Activated CD4-positive, alpha-beta T cell treated with anti-CD3 and anti-CD28 coated beads for 1 hour (primary cell): ENCODE data around the gene NCAM2.
"Not testable (repeated sequence)": the region's sequence is repeated elsewhere in the genome, so short reads cannot be mapped to it uniquely, and the experiment has no call there.

Source experiments
- DNase-seq: peaks from one replicate; pipeline ENCODE4 v3.0.0-alpha.2; 2020

Gene NCAM2

GRCh38 chr21:21111309-21111920 is 113.2 kb downstream of the NCAM2 start:
- no peak for DNase-seq

GRCh38 chr21:21114461-21114860 is 116.3 kb downstream of the NCAM2 start:
- DNase-seq, result no peak

GRCh38 chr21:21119091-21119490 is 120.9 kb downstream of the NCAM2 start:
- no peak for DNase-seq

- no peak for DNase-seq
Measured at GRCh38 chr21:21122680-21123079, 124.5 kb downstream of the NCAM2 start.

- DNase-seq, result no peak
Measured at GRCh38 chr21:21132390-21132789, 134.2 kb downstream of the NCAM2 start.

- no peak for DNase-seq
Measured at GRCh38 chr21:21137986-21138385, 139.8 kb downstream of the NCAM2 start.

- no peak for DNase-seq
Measured at GRCh38 chr21:21146587-21147373, 148.6 kb downstream of the NCAM2 start.

GRCh38 chr21:21147374-21147745 is 149.2 kb downstream of the NCAM2 start:
- no peak for DNase-seq

GRCh38 chr21:21148009-21148408 is 149.8 kb downstream of the NCAM2 start:
- DNase-seq, result no peak

GRCh38 chr21:21148514-21148913 is 150.3 kb downstream of the NCAM2 start:
- no peak for DNase-seq

GRCh38 chr21:21149445-21149844 is 151.2 kb downstream of the NCAM2 start:
- not testable (repeated sequence) for DNase-seq

- no peak for DNase-seq
Measured at GRCh38 chr21:21151231-21151630, 153.0 kb downstream of the NCAM2 start.

GRCh38 chr21:21156397-21156796 is 158.2 kb downstream of the NCAM2 start:
- DNase-seq, result no peak

GRCh38 chr21:21156957-21157356 is 158.7 kb downstream of the NCAM2 start:
- no peak for DNase-seq

- DNase-seq, result no peak
Measured at GRCh38 chr21:21158376-21158918, 160.2 kb downstream of the NCAM2 start.

- DNase-seq, result no peak
Measured at GRCh38 chr21:21159253-21159899, 161.2 kb downstream of the NCAM2 start.

- no peak for DNase-seq
Measured at GRCh38 chr21:21162786-21163185, 164.6 kb downstream of the NCAM2 start.

GRCh38 chr21:21163904-21164303 is 165.7 kb downstream of the NCAM2 start:
- DNase-seq, result no peak

- no peak for DNase-seq
Measured at GRCh38 chr21:21165063-21165645, 166.9 kb downstream of the NCAM2 start.

GRCh38 chr21:21174676-21175075 is 176.5 kb downstream of the NCAM2 start:
- no peak for DNase-seq

GRCh38 chr21:21175798-21176334 is 177.7 kb downstream of the NCAM2 start:
- no peak for DNase-seq

GRCh38 chr21:21177353-21177986 is 179.3 kb downstream of the NCAM2 start:
- DNase-seq, result no peak
